IMR-90 (cell line): ENCODE measurements around the gene TMEM117. TPM values are rescaled to one million over a fixed set of nuclear protein-coding genes. Genes with fewer than 3 reads are reported as not detected.

Experiments
- ATAC-seq: fragments of 200-7000 bp; cut with Tn5 transposase; 2 replicates; pipeline ENCODE4 v1.9.1; 2020; ENCODE audit warnings: low read depth, mild to moderate bottlenecking, moderate library complexity
- BruUV-seq: library from RNA; stranded (reverse); fragments of 400-500 nt; replicated peaks from 2 replicates; lab custom pipeline; 2021; lab: Mats Ljungman, UMichigan
- CTCF ChIA-PET: fragments of 300-600 bp; formaldehyde crosslinking; extraction: SDS; loops from one replicate; lab custom pipeline; 2021; ENCODE audit warnings: antibody characterized with exemption; lab: Yijun Ruan, JAX
- POLR2A ChIA-PET: fragments of 300-600 bp; sonication (Branson Sonifier 250); formaldehyde crosslinking; loops from one replicate; lab custom pipeline; 2022; ENCODE audit warnings: antibody characterized with exemption; ENCODE audit not compliant: unreplicated experiment; lab: Charles Lee
- DNase-seq: peaks from one replicate; pipeline ENCODE4 v3.0.0; 2013
- H2AFZ ChIP-seq: replicated peaks from 2 replicates; pipeline ENCODE3; 2013; ENCODE audit warnings: low read length, mild to moderate bottlenecking; ENCODE audit not compliant: poor library complexity
- H2AK5ac ChIP-seq: 2 replicates; pipeline ENCODE4 v1.6.1; 2013; ENCODE audit warnings: low read depth, low read length, inconsistent platforms
- H2AK9ac ChIP-seq: replicated peaks from 2 replicates; pipeline ENCODE3; 2013; ENCODE audit warnings: mild to moderate bottlenecking, low read depth, low read length, moderate library complexity; ENCODE audit not compliant: poor library complexity
- H2BK120ac ChIP-seq: 2 replicates; pipeline ENCODE4 v1.6.1; 2013; ENCODE audit warnings: low read depth, low read length, inconsistent platforms
- H2BK15ac ChIP-seq: 3 replicates; pipeline ENCODE4 v1.6.1; 2013; ENCODE audit warnings: low read depth, low read length, inconsistent platforms
- H2BK20ac ChIP-seq: 2 replicates; pipeline ENCODE4 v1.6.1; 2013; ENCODE audit warnings: low read depth, mild to moderate bottlenecking, inconsistent platforms, low read length, moderate library complexity
- H2BK5ac ChIP-seq: 2 replicates; pipeline ENCODE4 v1.6.1; 2013; ENCODE audit warnings: mild to moderate bottlenecking, low read depth, low read length, inconsistent platforms; ENCODE audit not compliant: poor library complexity, severe bottlenecking
- H3K14ac ChIP-seq: replicated peaks from 2 replicates; pipeline ENCODE4 v1.6.1; 2013; ENCODE audit warnings: low read depth, low read length, inconsistent platforms
- H3K18ac ChIP-seq: 2 replicates; pipeline ENCODE4 v1.6.1; 2013; ENCODE audit warnings: low read depth, low read length, control low read depth
- H3K23ac ChIP-seq: 2 replicates; pipeline ENCODE4 v1.6.1; 2013; ENCODE audit warnings: low read depth, low read length, inconsistent platforms
- H3K27ac ChIP-seq: 2 replicates; pipeline ENCODE4 v1.5.1; 2013; ENCODE audit warnings: mild to moderate bottlenecking, control low read depth, low read length; ENCODE audit not compliant: insufficient read depth
- H3K27me3 ChIP-seq: 2 replicates; pipeline ENCODE4 v1.6.1; 2013; ENCODE audit warnings: low read length; ENCODE audit not compliant: control insufficient read depth, insufficient read depth
- H3K36me3 ChIP-seq: 2 replicates; pipeline ENCODE4 v1.6.1; 2013; ENCODE audit warnings: low read length, mixed read lengths; ENCODE audit not compliant: control insufficient read depth, insufficient read depth
- H3K4ac ChIP-seq: 2 replicates; pipeline ENCODE4 v1.6.1; 2013; ENCODE audit warnings: low read depth, low read length, inconsistent platforms
- H3K4me1 ChIP-seq: 2 replicates; pipeline ENCODE4 v1.6.1; 2013; ENCODE audit warnings: low read length, mixed read lengths; ENCODE audit not compliant: control insufficient read depth, insufficient read depth
- H3K4me2 ChIP-seq: 2 replicates; pipeline ENCODE4 v1.6.1; 2013; ENCODE audit warnings: low read depth, mild to moderate bottlenecking, control low read depth, low read length, moderate library complexity
- H3K4me3 ChIP-seq: 2 replicates; pipeline ENCODE4 v1.5.1; 2013; ENCODE audit warnings: low read depth, mild to moderate bottlenecking, control low read depth, low read length, moderate library complexity; ENCODE audit not compliant: insufficient read depth
- H3K56ac ChIP-seq: 2 replicates; pipeline ENCODE4 v1.6.1; 2013; ENCODE audit warnings: low read length, inconsistent platforms; ENCODE audit not compliant: insufficient read depth; ENCODE audit errors: extremely low read depth
- H3K79me1 ChIP-seq, 2 experiments: 2 replicates each; pipeline ENCODE4 v1.6.1; 2013; ENCODE audit warnings: low read length in 2 of 2, inconsistent platforms in 1 of 2, low read depth in 1 of 2
- H3K9ac ChIP-seq: 2 replicates; pipeline ENCODE4 v1.6.1; 2013; ENCODE audit warnings: low read depth, low read length, control low read depth
- H3K9me1 ChIP-seq: 2 replicates; pipeline ENCODE4 v1.6.1; 2013; ENCODE audit warnings: low read length, inconsistent platforms; ENCODE audit not compliant: insufficient read depth
- H3K9me3 ChIP-seq: 2 replicates; pipeline ENCODE4 v1.6.1; 2013; ENCODE audit warnings: low read length; ENCODE audit not compliant: control insufficient read depth, insufficient read depth
- H4K20me1 ChIP-seq: 2 replicates; pipeline ENCODE4 v1.6.1; 2013; ENCODE audit warnings: low read length, inconsistent platforms; ENCODE audit not compliant: insufficient read depth
- H4K5ac ChIP-seq: 2 replicates; pipeline ENCODE4 v1.6.1; 2013; ENCODE audit warnings: mild to moderate bottlenecking, low read depth, low read length, control low read depth
- H4K8ac ChIP-seq, 2 experiments: 2 replicates each; pipeline ENCODE4 v1.6.1; 2013; ENCODE audit warnings: low read depth in 2 of 2, low read length in 2 of 2, control low read depth in 1 of 2, inconsistent platforms in 1 of 2
- H4K91ac ChIP-seq: 2 replicates; pipeline ENCODE4 v1.6.1; 2013; ENCODE audit warnings: low read depth, low read length, inconsistent platforms; ENCODE audit not compliant: insufficient read depth
- BHLHE40 ChIP-seq: fragments of 150-350 bp; IDR thresholded peaks from 2 replicates; pipeline ENCODE4 v1.6.1; 2016; ENCODE audit warnings: mild to moderate bottlenecking, low read depth, low read length
- CEBPB ChIP-seq: IDR thresholded peaks from 2 replicates; pipeline ENCODE4 v1.6.1; 2012; ENCODE audit warnings: low read depth, low read length, improper control_type of control experiment
- CHD1 ChIP-seq: IDR thresholded peaks from 2 replicates; pipeline ENCODE4 v1.6.1; 2012; ENCODE audit warnings: low read depth, low read length, improper control_type of control experiment
- CTCF ChIP-seq: conservative IDR thresholded peaks from 2 replicates; pipeline ENCODE4 v1.5.1; 2012; ENCODE audit warnings: mild to moderate bottlenecking, low read depth, low read length, improper control_type of control experiment
- ELK1 ChIP-seq: fragments of 150-350 bp; IDR thresholded peaks from 2 replicates; pipeline ENCODE4 v1.6.1; 2016; ENCODE audit warnings: low read depth, mild to moderate bottlenecking, low read length, moderate library complexity, borderline replicate concordance
- MAFK ChIP-seq: IDR thresholded peaks from 2 replicates; pipeline ENCODE4 v1.6.1; 2012; ENCODE audit warnings: low read depth, low read length, improper control_type of control experiment
- MAZ ChIP-seq: IDR thresholded peaks from 2 replicates; pipeline ENCODE4 v1.6.1; 2012; ENCODE audit warnings: low read depth, mild to moderate bottlenecking, low read length, improper control_type of control experiment, moderate library complexity, borderline replicate concordance
- MXI1 ChIP-seq: IDR thresholded peaks from 2 replicates; pipeline ENCODE4 v1.6.1; 2012; ENCODE audit warnings: low read depth, mild to moderate bottlenecking, low read length, moderate library complexity, borderline replicate concordance
- NFE2L2 ChIP-seq: fragments of 150-350 bp; IDR thresholded peaks from 2 replicates; pipeline ENCODE4 v1.6.1; 2016; ENCODE audit warnings: low read depth, mild to moderate bottlenecking, low read length
- POLR2A ChIP-seq: IDR thresholded peaks from 2 replicates; pipeline ENCODE4 v1.6.1; 2012; ENCODE audit warnings: mild to moderate bottlenecking, low read depth, low read length
- RCOR1 ChIP-seq: IDR thresholded peaks from 2 replicates; pipeline ENCODE4 v1.6.1; 2012; ENCODE audit warnings: mild to moderate bottlenecking, low read length, improper control_type of control experiment; ENCODE audit not compliant: insufficient replicate concordance
- RFX5 ChIP-seq: IDR thresholded peaks from 2 replicates; pipeline ENCODE4 v1.8.0; 2012; ENCODE audit warnings: low read depth, mild to moderate bottlenecking, low read length, moderate library complexity
- SMC3 ChIP-seq: fragments of 150-350 bp; IDR thresholded peaks from 2 replicates; pipeline ENCODE4 v1.6.1; 2016; ENCODE audit warnings: low read depth, mild to moderate bottlenecking, antibody characterized with exemption, low read length, moderate library complexity
- USF2 ChIP-seq: fragments of 150-350 bp; IDR thresholded peaks from 2 replicates; pipeline ENCODE4 v1.6.1; 2017; ENCODE audit warnings: mild to moderate bottlenecking, antibody characterized with exemption, low read length, low read depth
- WGBS, 2 experiments: methylation state at CpG; one replicate each; pipeline versions ENCODE4 v1.1.5 to v1.1.7; 2013; ENCODE audit warnings: missing lambda C conversion rate in 2 of 2; ENCODE audit not compliant: insufficient read length in 1 of 2; ENCODE audit errors: extremely low coverage in 2 of 2; 5-methylcytosine and 5-hydroxymethylcytosine counted together
- dilution Hi-C: fragments of 300-500 bp; cut with HindIII; formaldehyde crosslinking; loops from one replicate; pipeline ENCODE4 v1.14.3; 2018; ENCODE audit warnings: low sequenced_read_pairs; ENCODE audit not compliant: unreplicated experiment
- in situ Hi-C: fragments of 300-500 bp; cut with MboI; formaldehyde crosslinking; loops from 3 replicates; pipeline ENCODE4 v1.14.3; 2019; ENCODE audit warnings: low sequenced_read_pairs, inconsistent platforms, mixed read lengths
- intact Hi-C: fragments of 100-400 bp; cut with micrococcal nuclease; formaldehyde crosslinking; loops from 2 replicates; pipeline ENCODE4 v1.10.0; 2022
- polyA plus RNA-seq, 3 experiments: library from polyadenylated mRNA; depleted of rRNA; stranded (reverse); fragments of >200 nt; gene quantifications; 2 replicates each; pipeline ENCODE4 v1.2.3, GENCODE V29; 2012; ENCODE audit warnings: low replicate concordance in 1 of 3
- total RNA-seq: library from RNA; depleted of rRNA; stranded (reverse); fragments of >200 nt; gene quantifications from 2 replicates; pipeline ENCODE4 v1.2.3, GENCODE V29; 2012

The TMEM117 gene
- total and polyA plus RNA-seq, 2 of the 4 experiments (the other 2 are of a cell fraction): 8.7 to 21.0 TPM

GRCh38 chr12:43856972-43857371 is 21.1 kb downstream of the TMEM117 start:
- TF ChIP-seq MXI1 (no peak), NFE2L2 (no peak), MAZ (no peak), MAFK (no peak), CTCF (no peak), BHLHE40 (no peak), ELK1 (no peak), USF2 (no peak), RCOR1 (no peak), SMC3 (no peak), POLR2A (no peak), RFX5 (no peak), CEBPB (no peak), CHD1 (no peak)
- H4K8ac ChIP-seq: no peak overlapping the region
- no peak for ATAC-seq
- H3K23ac ChIP-seq: no peak overlapping the region
- H2AK9ac ChIP-seq: no peak overlapping the region
- peaks cover 4% of the 10 kb centered on the region; the same call in 1 of the 2 replicates for H3K9me1 ChIP-seq
- no peak overlapping the region for H2BK5ac ChIP-seq
- H3K56ac ChIP-seq: no peak overlapping the region
- H3K27ac ChIP-seq: no peak overlapping the region
- H4K91ac ChIP-seq: no peak overlapping the region
- H3K4me1 ChIP-seq: peaks cover 7% of the 10 kb centered on the region
- H3K14ac ChIP-seq: no peak overlapping the region
- H2AK5ac ChIP-seq: no peak overlapping the region
- no peak overlapping the region for H2BK15ac ChIP-seq
- no peaks in the 10 kb centered on the region for H4K20me1 ChIP-seq
- no peak overlapping the region for H4K5ac ChIP-seq
- no peak overlapping the region for H2BK20ac ChIP-seq
- in situ Hi-C loops: no loop called here
- WGBS, 2 experiments: no CpG with 5 or more reads among the region's 2 CpGs
- no peak overlapping the region for H3K4ac ChIP-seq
- no peak overlapping the region for H2AFZ ChIP-seq
- ChIA-PET CTCF (interaction anchor here (0.7 kb wide), 1 partner anchor 1085 kb away, joined by 3 read pairs; no protein-coding TSS in a partner anchor), POLR2A (no interaction called here)
- H2BK120ac ChIP-seq: no peak overlapping the region
- no TSS peak for BruUV-seq
- intact Hi-C loops: no loop called here
- no peak overlapping the region for H3K18ac ChIP-seq
- no peaks in the 10 kb centered on the region for H3K27me3 ChIP-seq
- H3K4me2 ChIP-seq: no peak overlapping the region
- H3K9ac ChIP-seq: no peak overlapping the region
- DNase-seq: no peak
- dilution Hi-C loops: no loop called here
- H3K9me3 ChIP-seq: no peaks in the 10 kb centered on the region
- no peaks in the 10 kb centered on the region for H3K36me3 ChIP-seq
- no peak overlapping the region for H3K4me3 ChIP-seq
- peaks cover 3 to 5% of the 10 kb centered on the region in 2 experiments; a peak in 1 of 4 replicates for H3K79me1 ChIP-seq
